OCI-LY3 (cell line): ENCODE data around the gene LIME1.

Experiments used
- CTCF ChIP-seq: fragments of 200-600, 300-600 bp; sonication (generic); IDR thresholded peaks from 2 replicates; pipeline ENCODE4 v1.5.1; 2014; ENCODE audit warnings: antibody characterized with exemption, low read length, low read depth
- EZH2phosphoT487 ChIP-seq: fragments of 200-600 bp; shearing (Covaris generic); IDR thresholded peaks from 2 replicates; pipeline ENCODE4 v1.6.1; 2018; ENCODE audit warnings: antibody characterized with exemption, mixed run types, low read depth

- TF ChIP-seq CTCF (no peak), EZH2phosphoT487 (no peak)
Observed at GRCh38 chr20:63773571-63774241, 37.2 kb downstream of the LIME1 start.
